GM23338 (cell line): ENCODE results near the gene CELF4. TPM values are rescaled to one million over a fixed set of nuclear protein-coding genes. Genes with fewer than 3 reads are reported as not detected.

ENCODE experiments used
- ATAC-seq: fragments of 200-7000 bp; cut with Tn5 transposase; 3 replicates; pipeline ENCODE4 v1.9.1; 2020
- DNase-seq: peaks from one replicate; pipeline ENCODE4 v3.0.0-alpha.2; 2015; ENCODE audit warnings: low spot score
- H2AFZ ChIP-seq: fragments of 200-600 bp; sonication (generic); 2 replicates; pipeline ENCODE4 v1.8.0; 2016; ENCODE audit warnings: antibody characterized with exemption, mild to moderate bottlenecking, moderate library complexity
- H3F3A ChIP-seq: fragments of 200-600 bp; sonication (generic); replicated peaks from 2 replicates; pipeline ENCODE4 v1.8.0; 2017; ENCODE audit warnings: antibody characterized with exemption, mixed run types, low read depth
- H3K27ac ChIP-seq: fragments of 200-600 bp; sonication (generic); 2 replicates; pipeline ENCODE4 v1.6.1; 2016; ENCODE audit warnings: low read depth
- H3K27me3 ChIP-seq: fragments of 200-600 bp; sonication (generic); 2 replicates; pipeline ENCODE4 v1.8.0; 2016; ENCODE audit warnings: mild to moderate bottlenecking, mixed run types, moderate library complexity; ENCODE audit not compliant: insufficient read depth
- H3K36me3 ChIP-seq: fragments of 200-600 bp; sonication (generic); 2 replicates; pipeline ENCODE4 v1.8.0; 2016; ENCODE audit warnings: mild to moderate bottlenecking; ENCODE audit not compliant: insufficient read depth
- H3K4me1 ChIP-seq: fragments of 200-600 bp; sonication (generic); 2 replicates; pipeline ENCODE4 v1.8.0; 2016; ENCODE audit warnings: mild to moderate bottlenecking, moderate library complexity; ENCODE audit not compliant: insufficient read depth
- H3K4me2 ChIP-seq: fragments of 200-600 bp; sonication (generic); 2 replicates; pipeline ENCODE4 v1.7.1; 2017; ENCODE audit warnings: mixed run types
- H3K4me3 ChIP-seq: fragments of 200-600 bp; sonication (generic); 2 replicates; pipeline ENCODE4 v1.6.1; 2016; ENCODE audit warnings: mixed run types
- H3K79me2 ChIP-seq: fragments of 200-600 bp; sonication (generic); replicated peaks from 2 replicates; pipeline ENCODE4 v1.8.0; 2017; ENCODE audit warnings: mild to moderate bottlenecking; ENCODE audit not compliant: insufficient read depth
- H3K9me2 ChIP-seq: fragments of 200-600 bp; sonication (generic); 2 replicates; pipeline ENCODE4 v1.8.0; 2017; ENCODE audit not compliant: insufficient read depth
- H4K20me1 ChIP-seq: fragments of 200-600 bp; sonication (generic); replicated peaks from 2 replicates; pipeline ENCODE4 v1.8.0; 2017; ENCODE audit warnings: mild to moderate bottlenecking; ENCODE audit not compliant: insufficient read depth
- H3K27ac Mint-ChIP-seq: 2 replicates; pipeline ENCODE4 v1.8.0; 2020; ENCODE audit warnings: inconsistent platforms, mild to moderate bottlenecking, moderate library complexity, mixed read lengths
- H3K27me3 Mint-ChIP-seq: 3 replicates; pipeline ENCODE4 v1.8.0; 2022; ENCODE audit warnings: low read depth, mild to moderate bottlenecking, moderate library complexity, mixed read lengths, inconsistent platforms; ENCODE audit not compliant: insufficient read depth, poor library complexity
- H3K36me3 Mint-ChIP-seq: 3 replicates; pipeline ENCODE4 v1.8.0; 2021; ENCODE audit warnings: low read depth, mild to moderate bottlenecking, inconsistent platforms, moderate library complexity, mixed read lengths
- H3K4me1 Mint-ChIP-seq: 3 replicates; pipeline ENCODE4 v1.8.0; 2020; ENCODE audit warnings: mild to moderate bottlenecking, inconsistent platforms, mixed read lengths
- H3K4me3 Mint-ChIP-seq: 3 replicates; pipeline ENCODE4 v1.8.0; 2021; ENCODE audit warnings: moderate library complexity, mild to moderate bottlenecking, inconsistent platforms, mixed read lengths
- H3K9me3 Mint-ChIP-seq: 3 replicates; pipeline ENCODE4 v1.8.0; 2020; ENCODE audit warnings: moderate library complexity, mild to moderate bottlenecking, inconsistent platforms, mixed read lengths
- CREB1 ChIP-seq: fragments of 250-450 bp; sonication (Bioruptor Pico); IDR thresholded peaks from 2 replicates; pipeline ENCODE4 v1.5.0; 2020; ENCODE audit warnings: low read depth, mild to moderate bottlenecking, moderate library complexity
- CTCF ChIP-seq, 2 experiments: fragments of 200-600 bp in 1 of 2; sonication (generic) in 1 of 2; conservative IDR thresholded peaks; 2 replicates each; pipeline versions ENCODE4 v1.5.1 to v1.6.1; 2016 to 2017; ENCODE audit warnings: antibody characterized with exemption in 2 of 2, low read depth in 2 of 2, mild to moderate bottlenecking in 2 of 2, moderate library complexity in 1 of 2
- ETS1 ChIP-seq: IDR thresholded peaks from 2 replicates; pipeline ENCODE4 v1.6.1; 2016; ENCODE audit warnings: antibody characterized with exemption
- EZH2 ChIP-seq: fragments of 200-600 bp; sonication (generic); IDR thresholded peaks from one replicate; pipeline ENCODE4 v1.8.0; 2017; ENCODE audit warnings: antibody characterized with exemption, mild to moderate bottlenecking, low read depth; ENCODE audit not compliant: unreplicated experiment
- EZH2phosphoT487 ChIP-seq: fragments of 200-600 bp; sonication (generic); IDR thresholded peaks from one replicate; pipeline ENCODE4 v1.8.1; 2018; ENCODE audit warnings: antibody characterized with exemption; ENCODE audit not compliant: unreplicated experiment
- JUNB ChIP-seq: IDR thresholded peaks from one replicate; pipeline ENCODE4 v1.6.1; 2016; ENCODE audit warnings: antibody characterized with exemption; ENCODE audit not compliant: unreplicated experiment
- NANOG ChIP-seq: IDR thresholded peaks from 2 replicates; pipeline ENCODE4 v1.6.1; 2016; ENCODE audit warnings: antibody characterized with exemption, borderline replicate concordance
- POLR2AphosphoS5 ChIP-seq: IDR thresholded peaks from 2 replicates; pipeline ENCODE4 v1.6.1; 2016; ENCODE audit warnings: antibody characterized with exemption, low read depth
- REST ChIP-seq: IDR thresholded peaks from one replicate; pipeline ENCODE4 v1.6.1; 2018; ENCODE audit warnings: antibody characterized with exemption; ENCODE audit not compliant: unreplicated experiment
- STAT1 ChIP-seq: IDR thresholded peaks from one replicate; pipeline ENCODE4 v1.6.1; 2016; ENCODE audit warnings: antibody characterized with exemption; ENCODE audit not compliant: unreplicated experiment
- ZNF114 ChIP-seq: fragments of 250-450 bp; sonication (Bioruptor Pico); IDR thresholded peaks from 2 replicates; pipeline ENCODE4 v1.5.0; 2020; ENCODE audit warnings: mild to moderate bottlenecking, moderate library complexity
- ZNF331 ChIP-seq: fragments of 250-450 bp; sonication (Bioruptor Pico); IDR thresholded peaks from 2 replicates; pipeline ENCODE4 v1.5.0; 2020; ENCODE audit warnings: low read depth, mild to moderate bottlenecking, moderate library complexity
- ZNF462 ChIP-seq: fragments of 250-450 bp; sonication (Bioruptor Pico); IDR thresholded peaks from 2 replicates; pipeline ENCODE4 v1.5.0; 2020; ENCODE audit warnings: mild to moderate bottlenecking, moderate library complexity
- polyA plus RNA-seq: library from polyadenylated mRNA; unstranded; fragments of >200 nt; fragmentation: Nextera tagmentation; extraction: Ambion mirVana; gene quantifications from 2 replicates; pipeline ENCODE4 v1.2.1, GENCODE V29; 2016
- total RNA-seq: library from RNA; depleted of rRNA; stranded (reverse); fragments of >200 nt; shearing (Covaris generic); gene quantifications from 2 replicates; pipeline ENCODE4 v1.2.3, GENCODE V29; 2014

CELF4 gene
- total and polyA plus RNA-seq, 2 experiments from 2014 or later, result 2.6 to 6.7 TPM

GRCh38 chr18:37457341-37457740 is 108.3 kb downstream of the CELF4 start:
- ATAC-seq (no peak), DNase-seq (no peak)
- H3K79me2 ChIP-seq, result no peaks in the 10 kb centered on the region; the same call in 1 of the 2 replicates
- H3K4me1 Mint-ChIP-seq, result peaks cover 21% of the 10 kb centered on the region
- no peaks in the 10 kb centered on the region for H3K27me3 ChIP-seq
- H3K9me3 Mint-ChIP-seq, result no peaks in the 10 kb centered on the region
- H3K4me3 Mint-ChIP-seq, result no peak overlapping the region
- H3K4me3 ChIP-seq, result no peak overlapping the region
- no peak overlapping the region for H3K27ac Mint-ChIP-seq
- H3K4me2 ChIP-seq, result no peak overlapping the region
- no peak overlapping the region for H2AFZ ChIP-seq
- no peak overlapping the region for H3K27ac ChIP-seq
- H3K27me3 Mint-ChIP-seq, result peaks cover 10% of the 10 kb centered on the region
- no peak for TF ChIP-seq CTCF (conservative IDR thresholded peaks at IDR 0.05; ENCODE audit: low read depth in 2 of 2)
- no peak for TF ChIP-seq NANOG
- TF ChIP-seq EZH2, result no peak
- no peak for TF ChIP-seq ETS1
- no peak for TF ChIP-seq ZNF114
- no peak for TF ChIP-seq ZNF462 (CRISPR knock-in tag)
- no peak for TF ChIP-seq STAT1
- TF ChIP-seq ZNF331 (CRISPR knock-in tag), result no peak
- no peak for TF ChIP-seq CREB1 (CRISPR knock-in tag)
- no peak for TF ChIP-seq JUNB
- no peak for TF ChIP-seq POLR2AphosphoS5
- no peak for TF ChIP-seq EZH2phosphoT487
- TF ChIP-seq REST, result no peak
- no peaks in the 10 kb centered on the region for H3K9me2 ChIP-seq
- no peaks in the 10 kb centered on the region for H4K20me1 ChIP-seq
- peaks cover 4% of the 10 kb centered on the region; the same call in 1 of the 2 replicates for H3K4me1 ChIP-seq
- no peaks in the 10 kb centered on the region for H3F3A ChIP-seq
- H3K36me3 Mint-ChIP-seq, result no peaks in the 10 kb centered on the region
- no peaks in the 10 kb centered on the region for H3K36me3 ChIP-seq
